ENCODE data around the gene C16orf78.

Gene C16orf78, protein sequence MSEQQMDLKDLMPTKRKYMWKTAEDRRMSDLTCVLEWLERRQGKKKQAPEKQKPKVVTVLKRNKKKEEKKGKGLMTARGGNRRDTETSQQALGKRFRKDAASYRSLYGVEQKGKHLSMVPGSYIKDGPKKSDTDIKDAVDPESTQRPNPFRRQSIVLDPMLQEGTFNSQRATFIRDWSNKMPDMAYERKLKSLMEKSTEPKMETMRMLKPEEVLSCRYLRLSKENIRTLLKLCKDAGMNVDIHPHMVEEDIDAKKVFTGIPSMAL

DNA sequence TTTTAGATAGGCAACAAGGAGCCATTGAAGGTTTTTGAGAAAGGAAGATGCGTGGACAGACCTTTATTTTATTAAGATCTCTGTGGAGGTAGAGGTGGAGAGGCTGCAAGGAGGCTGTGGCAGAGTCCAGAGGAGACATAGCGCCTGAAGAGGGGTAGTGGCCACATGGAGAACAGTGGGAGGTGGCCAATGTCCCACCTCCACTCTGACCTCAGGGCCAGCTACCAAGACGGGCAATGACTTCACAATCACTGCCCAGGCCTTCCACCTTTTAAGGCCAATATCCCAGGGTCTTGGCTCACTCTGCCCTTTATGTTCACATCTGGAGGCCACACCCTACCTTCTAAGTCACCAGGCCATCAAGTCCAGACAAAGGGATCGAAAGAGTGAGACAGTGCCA lies at the start of gene C16orf78:
TSS of gene C16orf78 (plus strand) at position 301 of the 400 bp plus-strand sequence. CDS start 136 bp downstream, outside the sequence.
- DNase-seq (ENCODE audit: low spot score): no peak

DNA sequence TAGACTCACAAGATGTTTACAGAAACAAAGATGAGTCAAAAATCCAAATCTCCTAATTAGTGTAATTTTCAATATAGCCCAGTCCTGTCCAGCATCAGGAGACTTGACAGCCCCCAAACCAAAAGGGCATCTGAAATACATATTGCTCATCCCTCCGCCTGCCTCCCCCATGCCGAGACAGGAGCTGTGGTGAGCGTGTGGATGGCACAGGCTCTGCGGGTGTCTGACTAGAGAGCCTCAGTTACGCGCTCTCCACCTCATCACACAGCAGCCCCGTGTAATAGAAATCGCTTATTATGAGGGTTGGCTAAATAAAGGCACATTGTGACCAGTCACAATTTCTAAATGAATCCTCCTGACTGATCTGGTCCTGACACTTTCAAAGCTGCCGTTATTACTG lies 48.9 kb upstream of the C16orf78 start:
- DNase-seq (ENCODE audit: low spot score): no peak

GRCh38 chr16:49327466-49327865 lies 46.1 kb upstream of the C16orf78 start:
- no peak for DNase-seq (ENCODE audit: low spot score)

- no peak for DNase-seq (ENCODE audit: low spot score)
Measured at GRCh38 chr16:49328325-49328724, 45.3 kb upstream of the C16orf78 start.

GRCh38 chr16:49330562-49331201 lies 42.9 kb upstream of the C16orf78 start:
- DNase-seq (ENCODE audit: low spot score): no peak

GRCh38 chr16:49332589-49333258 lies 40.9 kb upstream of the C16orf78 start:
- DNase-seq (ENCODE audit: low spot score): no peak

DNA sequence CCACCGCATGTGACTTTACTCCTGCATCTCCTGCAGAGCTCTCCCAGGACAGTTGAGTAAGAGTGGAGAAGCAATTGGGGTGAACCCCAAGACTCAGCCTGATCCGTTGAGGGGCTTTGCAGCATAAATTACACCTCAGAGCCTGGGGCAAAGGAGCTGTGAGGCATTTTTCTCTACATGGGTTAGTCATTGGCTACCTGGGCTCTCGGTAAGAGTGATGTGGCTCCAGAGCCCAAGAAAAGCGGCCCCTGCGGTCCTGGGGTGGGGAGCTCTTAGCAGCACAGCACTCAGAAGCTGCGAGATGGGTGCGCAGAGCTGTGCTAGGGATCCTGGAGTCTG lies 40.4 kb upstream of the C16orf78 start:
- DNase-seq (ENCODE audit: low spot score): no peak

- no peak for DNase-seq (ENCODE audit: low spot score)
Measured at GRCh38 chr16:49335828-49336227, 37.8 kb upstream of the C16orf78 start.

DNA sequence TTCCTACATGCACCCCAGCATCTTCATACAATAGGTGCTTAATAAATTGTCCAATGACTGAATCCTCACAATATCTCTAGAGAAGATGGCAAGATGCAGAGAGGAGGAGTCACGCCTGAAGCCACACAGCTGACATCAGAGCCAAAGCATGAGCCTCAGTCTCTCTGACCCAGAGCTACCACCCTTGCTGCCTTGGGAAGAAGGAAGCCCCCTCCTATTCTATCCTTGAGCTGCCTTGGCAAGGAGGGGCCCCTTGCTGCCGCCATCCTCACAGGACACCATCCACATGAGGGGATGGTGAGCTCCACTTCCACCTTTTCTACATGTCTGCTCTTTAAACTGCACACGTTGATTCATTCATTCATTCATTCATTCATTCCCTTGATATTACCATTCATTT lies 37.0 kb upstream of the C16orf78 start:
- DNase-seq (ENCODE audit: low spot score): no peak

- DNase-seq (ENCODE audit: low spot score): no peak
Measured at GRCh38 chr16:49337814-49338350, 35.7 kb upstream of the C16orf78 start.

DNA sequence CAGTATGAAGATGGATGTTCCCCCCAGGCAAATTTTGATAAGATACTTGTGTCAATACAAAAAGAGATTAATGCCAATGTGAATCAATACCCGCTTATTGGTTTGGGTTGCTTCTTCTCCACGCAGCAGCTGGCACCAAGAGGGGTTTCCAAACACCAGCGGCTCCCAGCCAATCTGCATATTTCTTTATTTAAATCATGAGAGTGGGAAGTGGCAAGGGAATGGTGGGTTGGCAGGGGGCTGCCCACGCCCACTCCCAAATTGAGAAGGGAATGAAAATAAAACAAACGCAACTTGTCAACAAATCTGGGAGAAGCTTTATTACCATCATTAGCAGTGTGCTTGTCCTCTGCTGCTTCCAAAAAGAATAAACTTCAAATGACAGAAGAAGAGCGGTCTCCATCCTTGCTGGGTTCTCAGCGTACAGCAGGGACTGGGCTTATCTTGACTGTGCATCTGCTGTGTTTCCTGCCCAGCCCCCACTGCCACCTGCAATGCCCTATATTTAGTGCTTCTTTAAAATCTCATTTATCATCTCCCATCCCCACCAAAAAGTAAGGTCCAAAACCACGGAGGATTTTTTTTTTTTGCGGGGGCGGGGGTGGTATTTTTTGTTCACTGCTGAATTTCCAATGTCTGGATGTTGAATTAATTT lies 34.9 kb upstream of the C16orf78 start:
- DNase-seq (ENCODE audit: low spot score): no peak

GRCh38 chr16:49340466-49340865 lies 33.1 kb upstream of the C16orf78 start:
- no peak for DNase-seq (ENCODE audit: low spot score)

DNA sequence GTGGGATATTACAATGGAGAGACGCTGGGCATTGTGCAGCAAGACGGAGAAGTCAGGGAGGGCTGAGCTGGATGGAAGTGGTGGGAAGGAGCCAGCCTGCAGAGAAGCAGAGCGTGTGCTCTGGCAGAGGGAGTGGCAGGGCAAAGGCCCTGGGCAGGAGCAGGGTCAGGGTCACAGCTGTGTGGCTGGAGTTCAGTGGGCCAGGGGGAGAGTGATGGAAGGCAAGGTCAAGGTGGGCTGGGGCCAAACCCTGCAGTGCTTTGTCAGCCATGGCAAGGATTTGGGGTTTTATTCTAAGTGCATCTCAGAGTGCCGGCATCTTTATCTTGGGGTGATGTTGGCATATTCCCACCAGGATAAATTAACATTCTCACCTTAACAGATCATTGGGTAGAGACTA lies 31.9 kb upstream of the C16orf78 start:
- no peak for DNase-seq (ENCODE audit: low spot score)

DNA sequence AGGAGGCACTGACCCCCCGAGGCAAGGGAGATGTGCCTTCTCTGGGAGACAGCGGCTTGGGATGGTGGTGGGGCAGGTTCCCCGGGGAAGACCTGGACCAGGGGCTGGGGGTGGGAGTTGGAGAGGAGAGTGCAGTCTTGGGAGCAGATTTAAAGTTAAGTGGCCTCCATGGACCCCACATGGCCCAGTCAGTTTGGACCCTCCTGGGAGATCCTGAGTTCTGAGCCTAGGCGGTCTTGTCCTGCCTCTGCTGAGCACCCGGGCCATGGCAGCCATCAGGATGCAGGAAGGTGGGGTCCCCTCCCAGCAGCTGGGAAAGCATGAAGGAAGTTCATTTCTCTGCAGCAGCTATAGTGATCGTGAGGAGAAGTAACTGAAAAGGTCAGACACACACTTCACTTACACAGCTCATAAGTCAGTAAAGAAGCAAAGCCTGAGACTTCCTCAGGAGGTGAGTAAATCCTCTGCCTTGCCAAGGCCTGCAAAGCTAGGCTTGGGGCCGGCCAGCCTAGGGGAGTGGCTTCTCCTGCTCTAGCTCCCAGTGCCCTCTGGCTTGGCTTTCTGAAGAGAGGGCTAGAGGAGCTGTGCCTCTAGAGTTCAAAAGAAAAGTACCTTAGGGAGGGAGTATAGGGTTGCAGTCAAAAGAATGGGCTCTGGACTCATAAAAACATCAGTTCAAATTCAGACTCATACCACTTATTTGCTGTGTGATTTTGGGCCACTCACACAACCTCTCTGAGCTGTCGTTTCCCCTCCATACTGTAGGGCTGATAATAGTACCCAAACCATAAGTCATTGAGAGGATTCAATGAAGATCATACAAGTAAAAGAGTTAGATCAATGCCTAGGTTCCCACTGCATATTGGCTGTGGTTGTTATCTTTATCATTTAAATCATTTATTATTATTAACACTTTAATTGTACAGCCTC lies 31.0 kb upstream of the C16orf78 start:
- no peak for DNase-seq (ENCODE audit: low spot score)

DNA sequence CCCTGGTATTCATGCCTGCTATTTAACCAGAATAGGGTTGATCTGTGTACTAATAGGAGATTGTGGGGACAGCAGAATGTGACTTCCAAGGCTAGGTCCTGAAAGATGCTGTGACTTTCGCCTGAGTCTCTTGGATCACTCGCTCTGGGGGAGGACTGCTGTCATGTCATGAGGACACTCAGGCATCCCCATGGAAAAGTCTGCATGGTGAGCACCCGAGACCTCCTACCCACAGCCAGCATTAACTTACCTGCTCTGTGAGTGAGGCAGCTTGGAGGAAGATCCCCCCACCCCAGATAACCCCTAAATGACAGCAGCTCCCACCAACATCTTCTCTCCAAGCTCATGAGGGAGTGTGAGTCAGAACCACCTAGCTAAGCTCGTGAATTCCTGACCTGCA lies 30.3 kb upstream of the C16orf78 start:
- DNase-seq (ENCODE audit: low spot score): no peak

GRCh38 chr16:49344401-49344800 lies 29.2 kb upstream of the C16orf78 start:
- DNase-seq (ENCODE audit: low spot score): no peak

GRCh38 chr16:49345829-49346228 lies 27.8 kb upstream of the C16orf78 start:
- DNase-seq (ENCODE audit: low spot score): no peak

GRCh38 chr16:49346459-49346858 lies 27.1 kb upstream of the C16orf78 start:
- DNase-seq (ENCODE audit: low spot score): no peak

DNA sequence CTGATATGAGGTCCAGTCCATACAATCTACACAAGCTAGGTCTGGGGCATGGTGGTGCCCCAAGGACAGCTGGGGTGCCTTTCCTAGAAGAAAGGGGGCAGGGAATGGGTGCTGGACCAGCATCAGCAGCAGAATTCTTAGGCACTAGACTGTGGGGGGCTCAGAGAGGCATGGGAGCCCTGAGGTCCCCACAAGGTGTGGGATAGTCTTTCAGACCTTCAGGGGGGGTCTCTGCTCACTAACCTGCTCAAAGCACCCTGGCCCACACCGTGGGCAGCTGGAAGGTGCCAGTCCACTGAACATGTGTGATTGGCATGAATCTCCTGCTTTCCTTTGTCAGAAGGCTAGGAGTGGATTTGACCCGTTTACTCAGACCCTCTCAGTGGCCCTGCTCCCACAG lies 26.1 kb upstream of the C16orf78 start:
- no peak for DNase-seq (ENCODE audit: low spot score)

DNA sequence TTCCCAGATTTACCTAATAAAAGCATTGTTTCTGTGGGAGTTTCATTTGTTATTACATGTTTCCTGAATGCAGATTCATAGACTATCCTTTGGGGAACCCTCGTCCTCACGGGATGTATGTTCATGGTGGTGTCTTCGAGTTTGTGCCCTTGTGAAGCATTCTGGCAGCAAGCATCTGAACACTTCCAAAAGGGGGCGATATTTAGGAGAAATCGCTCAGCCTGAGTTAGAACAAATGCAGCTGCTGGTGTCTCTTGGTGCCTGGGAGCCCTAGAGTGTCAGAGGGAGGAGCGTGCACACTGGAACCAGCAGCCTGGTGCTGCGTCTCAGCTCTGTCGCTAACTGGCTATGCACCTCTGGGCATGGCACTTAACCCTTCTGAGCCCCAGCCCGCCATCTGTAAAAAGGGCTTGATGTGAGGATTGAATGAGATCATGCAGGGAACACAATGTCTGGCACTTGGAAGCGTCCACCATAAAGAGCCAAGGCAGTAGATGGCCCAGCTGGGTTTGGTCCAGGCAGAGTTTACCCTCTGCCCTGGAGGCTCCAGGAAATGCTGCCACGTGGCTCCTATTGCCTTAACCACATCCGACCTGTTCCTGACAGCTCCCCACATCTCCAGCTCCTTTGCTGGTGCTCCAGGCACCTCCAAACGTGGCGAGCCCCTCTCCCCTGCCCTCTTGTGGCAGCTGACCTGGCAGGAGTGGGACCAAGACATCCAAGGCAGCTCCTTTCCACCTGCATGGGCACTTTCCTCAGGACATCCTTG lies 25.0 kb upstream of the C16orf78 start:
- DNase-seq (ENCODE audit: low spot score): no peak

Measured in AG08395 (cell line).